ENCODE results near the gene CYFIP2.

DNA sequence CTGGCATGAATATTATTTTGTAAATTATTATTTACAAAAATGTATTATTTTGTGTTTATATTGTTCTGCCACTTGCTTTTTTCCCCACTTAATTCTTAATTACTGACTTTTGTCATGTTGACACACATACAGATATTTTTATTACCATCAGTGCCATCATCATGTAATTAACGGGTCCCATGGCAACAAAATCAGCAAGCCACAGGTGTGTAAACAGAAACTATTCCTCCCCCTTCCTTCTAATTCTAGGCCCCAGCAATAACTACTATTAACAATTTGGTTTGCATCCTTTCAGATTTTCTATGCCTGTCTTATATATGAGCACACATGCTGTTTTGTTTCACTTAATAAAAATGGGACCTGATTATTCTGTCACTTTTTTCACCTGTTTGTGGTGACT is 29.3 kb downstream of the CYFIP2 start:
- no peak for TF ChIP-seq BCL11A (IDR thresholded peaks at IDR 0.05; ENCODE audit: low read depth, low read length)
- TF ChIP-seq PAX8 (IDR thresholded peaks at IDR 0.05), result no peak
- no peak for TF ChIP-seq EP300 (IDR thresholded peaks at IDR 0.05; ENCODE audit: borderline replicate concordance in 1 of 2, control insufficient read depth in 1 of 2, low read depth in 2 of 2, low read length in 2 of 2)
